Panc1 (cell line): ENCODE measurements around the gene GDI1.

Experiments
- CTCF ChIP-seq: fragments of 450-650 bp; IDR thresholded peaks from 2 replicates; pipeline ENCODE4 v1.5.1; 2017; ENCODE audit warnings: mild to moderate bottlenecking
- POLR2AphosphoS5 ChIP-seq: IDR thresholded peaks from 2 replicates; pipeline ENCODE4 v1.6.1; 2012; ENCODE audit warnings: mild to moderate bottlenecking, low read depth, low read length, moderate library complexity
- REST ChIP-seq, 2 experiments: IDR thresholded peaks; 2 replicates each; pipeline ENCODE4 v1.6.1; 2011 to 2012; ENCODE audit warnings: low read depth in 2 of 2, control low read depth in 1 of 2, low read length in 1 of 2, mild to moderate bottlenecking in 1 of 2, moderate library complexity in 1 of 2; ENCODE audit not compliant: insufficient read depth in 1 of 2
- SIN3A ChIP-seq: IDR thresholded peaks from 2 replicates; pipeline ENCODE4 v1.6.1; 2012; ENCODE audit warnings: low read depth, mild to moderate bottlenecking, low read length, moderate library complexity, borderline replicate concordance; ENCODE audit not compliant: insufficient read depth
- TCF7L2 ChIP-seq: IDR thresholded peaks from 2 replicates; pipeline ENCODE4 v1.6.1; 2011; ENCODE audit warnings: mild to moderate bottlenecking, low read depth, low read length, inconsistent platforms

GRCh38 chrX:154441564-154441963 lies 4.6 kb downstream of the GDI1 start:
- TF ChIP-seq POLR2AphosphoS5 (no peak), CTCF (no peak), TCF7L2 (no peak), REST (IDR thresholded peaks at IDR 0.05; ENCODE audit: insufficient read depth in 1 of 2, low read depth in 2 of 2, low read length in 1 of 2) (no peak), SIN3A (no peak)
